ENCODE measurements around the gene PROB1. TPM values are rescaled to one million over a fixed set of nuclear protein-coding genes. Genes with fewer than 3 reads are reported as not detected.
"Not testable (repeated sequence)": the region's sequence is repeated elsewhere in the genome, so short reads cannot be mapped to it uniquely, and the experiment has no call there.

Gene PROB1
- polyA plus RNA-seq, 1 of the 3 experiments (the other 2 are of a cell fraction) = 0.44 TPM

DNA sequence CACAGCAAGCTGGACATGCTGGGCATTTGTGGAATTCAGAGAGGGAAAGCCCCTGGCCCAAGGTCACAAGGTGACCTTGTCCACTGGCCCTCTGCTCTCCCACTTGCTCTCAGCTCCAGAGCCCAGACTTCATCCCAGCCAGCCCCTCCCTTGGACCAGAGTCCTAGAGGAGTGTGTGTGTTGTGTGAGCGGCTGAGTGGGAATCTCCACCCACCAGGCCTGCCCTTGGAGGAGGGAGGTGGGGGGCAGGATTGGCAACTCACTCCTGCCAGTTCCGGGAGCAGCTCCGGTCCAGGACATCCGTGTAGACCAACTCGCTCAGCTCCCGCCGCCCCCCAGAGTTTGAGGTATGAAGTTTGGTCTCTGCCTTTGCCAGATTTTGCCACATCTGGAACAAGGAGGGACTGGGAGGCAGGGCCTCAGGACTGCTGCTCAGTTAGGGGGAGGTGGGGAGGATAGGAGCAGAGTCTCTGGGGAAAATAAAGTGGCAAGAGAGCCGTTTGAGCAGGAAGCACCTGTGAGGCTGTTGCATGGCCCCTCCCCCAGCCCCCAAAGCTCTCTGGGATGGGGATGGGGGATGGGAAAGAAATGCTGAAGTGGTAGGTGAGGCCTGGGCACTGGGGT, 6.6 kb downstream of the PROB1 start:
- Histone ChIP-seq H3K27ac (ENCODE audit: low read depth in 2 of 2, low read length in 1 of 2) (no peak overlapping the region), H3K36me3 (replicated peaks in 1 of 2; ENCODE audit: control insufficient read depth in 1 of 2, insufficient read depth in 2 of 2, low read length in 1 of 2) (no peaks in the 10 kb centered on the region), H3K9me2 (no peaks in the 10 kb centered on the region), H3F3A (replicated peaks; ENCODE audit: insufficient read depth) (no peaks in the 10 kb centered on the region), H2AFZ (ENCODE audit: low read depth) (no peak overlapping the region), H3K4me2 (no peak overlapping the region), H3K9me3 (no peaks in the 10 kb centered on the region), H3K9ac (no peak overlapping the region), H3K79me2 (ENCODE audit: insufficient read depth) (no peaks in the 10 kb centered on the region), H4K20me1 (ENCODE audit: insufficient read depth) (no peaks in the 10 kb centered on the region), H3K4me1 (ENCODE audit: control insufficient read depth in 1 of 2, insufficient read depth in 2 of 2, low read depth in 1 of 2, low read length in 1 of 2) (peaks cover 0 to 8% of the 10 kb centered on the region in 2 experiments; a peak in 1 of 4 replicates), H3K27me3 (ENCODE audit: insufficient read depth) (peaks cover 5% of the 10 kb centered on the region; the same call in 1 of the 2 replicates), H3K4me3 (ENCODE audit: low read depth in 2 of 2, low read length in 1 of 2) (no peak overlapping the region)
- no peak for TF ChIP-seq GATA2 (CRISPR knock-in tag; IDR thresholded peaks at IDR 0.05)
- TF ChIP-seq, protein P1, sequence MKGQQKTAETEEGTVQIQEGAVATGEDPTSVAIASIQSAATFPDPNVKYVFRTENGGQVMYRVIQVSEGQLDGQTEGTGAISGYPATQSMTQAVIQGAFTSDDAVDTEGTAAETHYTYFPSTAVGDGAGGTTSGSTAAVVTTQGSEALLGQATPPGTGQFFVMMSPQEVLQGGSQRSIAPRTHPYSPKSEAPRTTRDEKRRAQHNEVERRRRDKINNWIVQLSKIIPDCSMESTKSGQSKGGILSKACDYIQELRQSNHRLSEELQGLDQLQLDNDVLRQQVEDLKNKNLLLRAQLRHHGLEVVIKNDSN (IDR thresholded peaks at IDR 0.05; ENCODE audit: borderline replicate concordance, low read depth) = no peak
- CTCF ChIA-PET = interaction anchor here (0.6 kb wide), 1 partner anchor 197 kb away, joined by 4 read pairs; no protein-coding TSS in a partner anchor
- WGBS (ENCODE audit: low lambda C conversion rate) = 57% methylated on average over 7 of the region's 8 CpGs
- POLR2A ChIA-PET = interaction anchor here (0.8 kb wide), 1 partner anchor 46 kb away, joined by 3 read pairs; no protein-coding TSS in a partner anchor
- DNase-seq = no peak

DNA sequence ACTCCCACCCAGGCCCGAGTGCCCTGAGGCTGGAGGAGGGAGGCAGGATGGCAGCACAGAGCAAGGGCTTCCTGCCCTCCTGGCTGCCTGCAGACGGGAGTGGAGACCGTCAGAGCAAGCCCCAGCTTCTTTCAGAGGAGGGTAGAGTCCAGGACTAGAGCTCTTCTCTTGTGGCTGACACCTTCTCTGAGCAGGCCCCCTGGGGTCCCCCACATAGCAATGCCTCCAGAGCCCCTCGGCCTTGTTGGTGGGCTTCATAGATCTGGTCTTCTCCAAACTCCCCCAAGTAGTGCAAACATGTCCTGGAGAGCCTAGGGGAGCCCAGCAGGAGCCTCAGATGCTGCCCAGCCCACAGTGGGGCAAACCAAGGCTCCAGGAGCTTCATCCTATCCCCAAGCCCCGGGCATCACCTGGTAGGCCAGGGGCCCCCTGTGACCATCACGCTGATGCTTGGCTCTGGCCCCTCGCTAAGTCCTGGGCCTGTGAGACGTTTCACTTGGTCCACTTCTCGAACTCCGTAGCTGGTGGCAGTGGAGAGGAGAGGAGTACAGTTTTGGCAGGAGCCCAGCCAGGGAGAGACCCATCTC, 7.2 kb downstream of the PROB1 start:
- H3K9ac ChIP-seq = no peak overlapping the region
- no peaks in the 10 kb centered on the region for H3F3A ChIP-seq (replicated peaks; ENCODE audit: insufficient read depth)
- no peak overlapping the region for H3K4me2 ChIP-seq
- no peaks in the 10 kb centered on the region for H4K20me1 ChIP-seq (ENCODE audit: insufficient read depth)
- no peak for TF ChIP-seq RCOR1 (IDR thresholded peaks at IDR 0.05; ENCODE audit: low read length)
- no peak for TF ChIP-seq GABPA (IDR thresholded peaks at IDR 0.05; ENCODE audit: low read depth)
- TF ChIP-seq ELF1 (IDR thresholded peaks at IDR 0.05) = no peak
- TF ChIP-seq, protein P2, sequence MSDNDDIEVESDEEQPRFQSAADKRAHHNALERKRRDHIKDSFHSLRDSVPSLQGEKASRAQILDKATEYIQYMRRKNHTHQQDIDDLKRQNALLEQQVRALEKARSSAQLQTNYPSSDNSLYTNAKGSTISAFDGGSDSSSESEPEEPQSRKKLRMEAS (IDR thresholded peaks at IDR 0.05; ENCODE audit: low read depth) = no peak
- no peak for TF ChIP-seq RAD21 (IDR thresholded peaks at IDR 0.05; ENCODE audit: low read length)
- TF ChIP-seq FOXJ3 (CRISPR knock-in tag; IDR thresholded peaks at IDR 0.05) = no peak
- TF ChIP-seq YY1 (IDR thresholded peaks at IDR 0.05; ENCODE audit: low read depth) = no peak
- TF ChIP-seq NFIC (IDR thresholded peaks at IDR 0.05; ENCODE audit: borderline replicate concordance) = no peak
- no peak for TF ChIP-seq MEF2A (IDR thresholded peaks at IDR 0.05; ENCODE audit: borderline replicate concordance, low read depth)
- TF ChIP-seq ZBTB33 (IDR thresholded peaks at IDR 0.05; ENCODE audit: borderline replicate concordance, low read depth) = no peak
- no peak for TF ChIP-seq TAF1 (IDR thresholded peaks at IDR 0.05; ENCODE audit: borderline replicate concordance, low read depth, low read length)
- TF ChIP-seq EZH2phosphoT487 (IDR thresholded peaks at IDR 0.05; ENCODE audit: borderline replicate concordance, low read depth) = no peak
- no peak for TF ChIP-seq PBX3 (IDR thresholded peaks at IDR 0.05)
- no peak for TF ChIP-seq GATA2 (CRISPR knock-in tag; IDR thresholded peaks at IDR 0.05)
- H3K27ac ChIP-seq (ENCODE audit: low read depth in 2 of 2, low read length in 1 of 2) = no peak overlapping the region
- 96% methylated on average over 9 of the region's 10 CpGs for WGBS (ENCODE audit: low lambda C conversion rate)
- H2AFZ ChIP-seq (ENCODE audit: low read depth) = no peak overlapping the region
- no peak overlapping the region for H3K4me3 ChIP-seq (ENCODE audit: low read depth in 2 of 2, low read length in 1 of 2)
- no peaks in the 10 kb centered on the region for H3K9me3 ChIP-seq
- no peaks in the 10 kb centered on the region for H3K27me3 ChIP-seq (ENCODE audit: insufficient read depth)
- H3K79me2 ChIP-seq (ENCODE audit: insufficient read depth) = no peaks in the 10 kb centered on the region
- peaks cover 0 to 14% of the 10 kb centered on the region in 2 experiments; a peak in 1 of 4 replicates for H3K4me1 ChIP-seq (ENCODE audit: control insufficient read depth in 1 of 2, insufficient read depth in 2 of 2, low read depth in 1 of 2, low read length in 1 of 2)
- no peak for DNase-seq
- H3K9me2 ChIP-seq = no peaks in the 10 kb centered on the region
- ChIA-PET POLR2A (interaction anchor here (0.8 kb wide), 1 partner anchor 46 kb away, joined by 3 read pairs; no protein-coding TSS in a partner anchor), CTCF (interaction anchor here (0.6 to 1.1 kb wide), 2 partner anchors 126 to 198 kb away, joined by 3 to 4 read pairs; no protein-coding TSS in a partner anchor)
- no peaks in the 10 kb centered on the region for H3K36me3 ChIP-seq (replicated peaks in 1 of 2; ENCODE audit: control insufficient read depth in 1 of 2, insufficient read depth in 2 of 2, low read length in 1 of 2)

GRCh38 chr5:139386956-139387355, 7.9 kb downstream of the PROB1 start:
- H3F3A ChIP-seq (replicated peaks; ENCODE audit: insufficient read depth); H2AFZ ChIP-seq (ENCODE audit: low read depth); H3K27me3 ChIP-seq (ENCODE audit: insufficient read depth); H3K79me2 ChIP-seq (ENCODE audit: insufficient read depth); POLR2A ChIA-PET; H4K20me1 ChIP-seq (ENCODE audit: insufficient read depth); H3K9me3 ChIP-seq; H3K9me2 ChIP-seq; DNase-seq; H3K36me3 ChIP-seq (replicated peaks in 1 of 2; ENCODE audit: control insufficient read depth in 1 of 2, insufficient read depth in 2 of 2, low read length in 1 of 2); H3K27ac ChIP-seq (ENCODE audit: low read depth in 2 of 2, low read length in 1 of 2); H3K4me3 ChIP-seq (ENCODE audit: low read depth in 2 of 2, low read length in 1 of 2); H3K4me2 ChIP-seq; H3K9ac ChIP-seq: not testable (repeated sequence)
- CTCF ChIA-PET = interaction anchor here (1.1 kb wide), 1 partner anchor 127 kb away, joined by 3 read pairs; no protein-coding TSS in a partner anchor
- H3K4me1 ChIP-seq (ENCODE audit: control insufficient read depth in 1 of 2, insufficient read depth in 2 of 2, low read depth in 1 of 2, low read length in 1 of 2) = peaks cover 0 to 21% of the 10 kb centered on the region in 2 experiments; a peak in 1 of 4 replicates
- 94% methylated on average over 10 of the region's 10 CpGs for WGBS (ENCODE audit: low lambda C conversion rate)

Measured in SK-N-SH (cell line).